Stimulated activated CD4-positive, alpha-beta T cell treated with anti-CD3 and anti-CD28 coated beads, Interleukin-15, amount 100 ng/mL, for 1 hour (primary cell): ENCODE data around the gene MAMSTR.

Experiments used
- DNase-seq, 2 donors: peaks; one replicate each; pipeline ENCODE4 v3.0.0-alpha.2; 2020; ENCODE audit warnings: low read depth in 1 of 2, low spot score in 1 of 2

Gene MAMSTR

GRCh38 chr19:48746110-48746509, 26.6 kb upstream of the MAMSTR start:
- DNase-seq: no peak

GRCh38 chr19:48745208-48745995, 25.9 kb upstream of the MAMSTR start:
- no peak for DNase-seq

- no peak for DNase-seq
These were observed 22.6 kb upstream of the MAMSTR start for GRCh38 chr19:48742096-48742495.

GRCh38 chr19:48741129-48741999, 21.8 kb upstream of the MAMSTR start:
- DNase-seq: no peak

GRCh38 chr19:48740164-48740972, 20.8 kb upstream of the MAMSTR start, which contains the start of gene RASIP1:
TSS of gene RASIP1 (minus strand) at chr19:48740610. CDS start at chr19:48740282, 328 bp downstream.
- DNase-seq: no peak

- DNase-seq: no peak
These were observed 20.1 kb upstream of the MAMSTR start for GRCh38 chr19:48739404-48740163.

- DNase-seq: peak; percentile 86 to 92
These were observed 19.3 kb upstream of the MAMSTR start for GRCh38 chr19:48738557-48739403.

GRCh38 chr19:48737360-48737998, 18.0 kb upstream of the MAMSTR start:
- DNase-seq: no peak

- no peak for DNase-seq
These were observed 15.6 kb upstream of the MAMSTR start for GRCh38 chr19:48735031-48735615.

- DNase-seq: no peak
These were observed 15.1 kb upstream of the MAMSTR start for GRCh38 chr19:48734625-48735024.

GRCh38 chr19:48731452-48731851, 11.9 kb upstream of the MAMSTR start:
- no peak for DNase-seq

- no peak for DNase-seq
These were observed 9.6 kb upstream of the MAMSTR start for GRCh38 chr19:48728911-48729664.

GRCh38 chr19:48726556-48726955, 7.0 kb upstream of the MAMSTR start:
- DNase-seq: no peak

GRCh38 chr19:48724796-48725753, 5.5 kb upstream of the MAMSTR start:
- DNase-seq: no peak

- DNase-seq: no peak
These were observed 2.7 kb upstream of the MAMSTR start for GRCh38 chr19:48722196-48722708.

- DNase-seq: peak; percentile 71 to 74
These were observed 1.2 kb upstream of the MAMSTR start for GRCh38 chr19:48720613-48721296.
